Prostate gland (tissue), 2 donors: Measurements from ENCODE around the gene ZFAND3.

Experiments used
- POLR2A ChIP-seq: fragments of 450-650 bp; IDR thresholded peaks from one replicate; pipeline ENCODE4 v1.6.1; 2016; ENCODE audit warnings: antibody characterized with exemption, mild to moderate bottlenecking
- TF ChIP-seq, protein P1 (sequence below), 4 experiments: fragments of 200-600 bp in 2 of 4; fragments of 450-650 bp in 2 of 4; sonication (generic) in 2 of 4; IDR thresholded peaks; 1 replicate in 3 of 4; 2 replicates in 1 of 4; pipeline ENCODE4 v1.5.1; 2016 to 2019; ENCODE audit warnings: antibody characterized with exemption in 4 of 4, mild to moderate bottlenecking in 2 of 4, moderate library complexity in 2 of 4

DNA sequence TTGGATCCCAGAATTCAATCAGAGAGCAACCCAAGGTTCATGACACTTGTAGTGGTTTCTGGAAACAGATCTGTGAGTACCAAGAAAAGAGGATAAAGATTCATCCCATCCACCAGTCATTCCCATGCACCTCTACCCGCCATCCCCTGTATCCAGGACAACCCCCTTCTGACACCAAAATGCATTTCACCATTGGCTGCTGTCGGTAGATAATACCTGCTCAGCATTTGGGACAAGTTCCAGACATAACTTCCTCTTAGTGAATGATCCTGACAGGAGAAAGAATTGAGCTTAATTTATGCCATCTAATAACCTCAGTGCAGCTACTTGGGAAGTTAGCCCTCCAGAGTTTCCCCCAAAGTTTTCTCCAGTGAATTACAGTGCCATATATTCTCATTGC lies 329.1 kb downstream of the ZFAND3 start:
- TF ChIP-seq, protein P1, sequence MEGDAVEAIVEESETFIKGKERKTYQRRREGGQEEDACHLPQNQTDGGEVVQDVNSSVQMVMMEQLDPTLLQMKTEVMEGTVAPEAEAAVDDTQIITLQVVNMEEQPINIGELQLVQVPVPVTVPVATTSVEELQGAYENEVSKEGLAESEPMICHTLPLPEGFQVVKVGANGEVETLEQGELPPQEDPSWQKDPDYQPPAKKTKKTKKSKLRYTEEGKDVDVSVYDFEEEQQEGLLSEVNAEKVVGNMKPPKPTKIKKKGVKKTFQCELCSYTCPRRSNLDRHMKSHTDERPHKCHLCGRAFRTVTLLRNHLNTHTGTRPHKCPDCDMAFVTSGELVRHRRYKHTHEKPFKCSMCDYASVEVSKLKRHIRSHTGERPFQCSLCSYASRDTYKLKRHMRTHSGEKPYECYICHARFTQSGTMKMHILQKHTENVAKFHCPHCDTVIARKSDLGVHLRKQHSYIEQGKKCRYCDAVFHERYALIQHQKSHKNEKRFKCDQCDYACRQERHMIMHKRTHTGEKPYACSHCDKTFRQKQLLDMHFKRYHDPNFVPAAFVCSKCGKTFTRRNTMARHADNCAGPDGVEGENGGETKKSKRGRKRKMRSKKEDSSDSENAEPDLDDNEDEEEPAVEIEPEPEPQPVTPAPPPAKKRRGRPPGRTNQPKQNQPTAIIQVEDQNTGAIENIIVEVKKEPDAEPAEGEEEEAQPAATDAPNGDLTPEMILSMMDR (IDR thresholded peaks at IDR 0.05) = no peak
- TF ChIP-seq POLR2A = no peak
